DMS153 treated with DMSO at 0.1 percent for 48 hours (cell line): Measurements from ENCODE around the gene UTP14A.

ENCODE experiments used
- DNase-seq: peaks from one replicate; lab custom pipeline; 2025; ENCODE audit not compliant: unreplicated experiment; lab: John Stamatoyannopoulos, UW

UTP14A gene

DNA sequence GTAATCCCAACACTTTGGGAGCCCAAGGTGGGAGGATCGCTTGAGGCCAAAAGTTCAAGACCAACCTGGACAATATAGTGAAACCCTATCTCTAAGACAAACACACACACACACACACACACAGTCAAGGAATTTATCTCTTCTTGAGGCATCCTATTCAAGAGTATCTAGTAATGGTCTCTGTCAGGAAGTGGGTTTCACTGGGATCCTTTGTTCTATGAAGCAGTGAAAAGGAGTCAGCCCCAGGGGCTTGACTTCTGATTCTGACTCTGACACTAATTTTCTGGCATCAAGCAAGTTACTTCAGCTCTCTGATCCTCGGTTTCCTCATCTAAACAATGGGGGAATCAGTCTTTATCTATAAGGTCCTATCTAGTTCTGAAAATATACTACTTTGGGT is 34.8 kb downstream of the UTP14A start:
- no peak for DNase-seq

DNA sequence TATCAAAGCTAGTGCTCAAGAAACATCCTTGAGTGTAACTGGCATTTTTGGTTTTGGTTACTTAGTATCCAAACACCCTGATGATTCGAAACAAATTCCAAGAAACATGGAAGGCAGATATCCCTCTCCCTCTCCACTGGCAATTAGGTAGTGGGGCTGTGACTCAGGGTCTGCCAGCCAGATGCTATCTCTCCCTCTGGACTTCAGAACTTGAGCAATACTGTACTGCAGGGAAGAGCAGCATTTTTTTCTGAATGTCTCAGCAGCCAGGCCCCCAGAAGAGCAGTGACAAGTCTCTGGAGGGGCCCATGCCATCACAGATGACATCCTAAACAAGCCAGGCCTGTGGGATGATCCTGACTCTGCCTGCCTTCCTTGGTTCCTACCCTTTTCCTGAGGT is 39.2 kb downstream of the UTP14A start:
- no peak for DNase-seq

DNA sequence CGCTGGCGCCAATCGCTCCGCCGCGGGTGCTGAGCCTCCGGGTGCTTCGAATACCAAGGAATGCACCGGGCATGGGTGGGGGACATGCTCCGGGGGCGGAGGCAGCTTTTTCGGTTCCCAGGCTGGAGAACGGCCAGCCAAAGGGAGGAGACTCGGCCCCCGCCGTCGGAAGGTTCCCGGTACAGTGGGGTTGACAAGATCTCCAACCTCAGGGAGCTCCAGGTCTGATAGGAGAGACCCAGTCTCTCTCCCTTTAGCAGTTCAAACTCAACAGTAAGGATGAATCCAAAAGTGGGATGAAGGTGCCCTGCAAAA is 47.3 kb downstream of the UTP14A start:
- DNase-seq, result no peak

DNA sequence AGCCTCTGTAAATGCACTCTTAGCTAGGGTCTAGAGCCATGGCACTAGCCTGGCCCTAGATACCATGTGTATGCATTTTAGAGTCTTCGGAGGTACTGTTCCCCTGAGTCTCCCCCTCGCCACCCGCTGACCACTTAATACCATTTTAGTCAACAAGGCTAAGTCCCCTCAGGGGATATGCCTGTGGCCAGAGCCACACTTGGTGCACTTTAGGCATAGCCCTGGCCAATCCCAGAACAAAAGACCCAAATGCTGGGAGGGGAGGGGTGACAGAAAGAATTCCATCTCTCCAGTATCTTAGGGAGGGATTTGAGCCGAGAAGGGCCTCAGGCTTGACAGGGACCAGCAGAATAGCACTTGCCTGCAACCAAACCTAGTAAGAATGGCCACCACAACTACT is 47.9 kb downstream of the UTP14A start:
- DNase-seq, result no peak

DNA sequence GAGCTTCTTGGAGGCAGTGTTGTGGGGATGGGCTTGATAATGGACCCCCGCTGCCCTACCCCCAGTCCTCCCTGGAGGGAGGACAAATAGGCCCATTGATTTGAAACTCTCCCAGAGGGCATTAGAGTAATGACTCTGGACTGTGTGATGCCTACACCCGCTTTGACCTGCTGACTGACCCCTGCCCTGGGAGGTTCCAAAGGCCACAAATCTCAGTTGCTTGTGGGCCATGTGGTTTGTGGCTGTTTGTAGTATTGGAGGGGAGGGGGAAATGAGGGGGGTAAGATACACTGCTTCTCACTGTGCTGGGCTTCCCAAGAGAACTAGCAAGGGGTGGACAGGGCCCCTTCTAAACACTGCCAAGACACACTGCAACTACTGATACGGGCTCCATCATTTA is 48.8 kb downstream of the UTP14A start:
- no peak for DNase-seq

DNA sequence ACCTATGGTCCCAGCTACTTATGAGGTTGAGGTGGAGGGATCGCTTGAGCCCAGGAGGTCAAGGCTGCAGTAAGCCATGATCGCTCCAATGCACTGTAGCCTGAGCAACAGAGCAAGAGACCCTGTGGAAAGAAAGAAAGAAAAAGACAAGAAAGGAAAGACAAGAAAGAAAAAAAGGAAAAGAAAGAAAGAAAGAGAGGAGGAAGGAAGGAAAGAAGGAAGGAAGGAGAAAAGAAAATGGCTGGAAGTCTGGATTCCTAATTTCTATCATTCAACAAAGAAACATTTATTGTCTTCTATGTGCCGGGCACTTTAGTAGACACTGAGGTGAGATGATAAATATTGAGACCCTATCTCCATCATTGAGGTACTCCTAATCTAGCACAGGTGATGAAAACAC is 49.7 kb downstream of the UTP14A start:
- DNase-seq, result no peak

DNA sequence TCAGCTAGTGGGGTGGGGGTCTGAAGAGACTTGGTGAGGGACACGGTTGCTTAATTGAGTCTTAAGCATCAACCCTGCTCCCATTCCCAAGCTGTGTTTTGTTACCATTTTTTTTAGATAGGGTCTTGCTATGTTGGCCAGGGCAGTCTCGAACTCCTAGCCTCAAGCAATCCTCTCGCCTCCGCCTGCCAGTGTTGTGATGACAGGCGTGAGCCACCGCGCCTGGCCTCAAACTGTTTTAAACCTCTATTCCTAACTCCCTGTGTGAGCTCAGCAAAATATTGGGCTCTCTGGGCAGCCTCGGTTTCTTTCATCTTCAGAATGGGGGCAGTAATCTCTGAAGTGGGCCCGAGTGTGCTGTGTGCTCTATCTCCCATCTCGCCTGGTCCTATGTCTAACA is 50.2 kb downstream of the UTP14A start:
- no peak for DNase-seq

DNA sequence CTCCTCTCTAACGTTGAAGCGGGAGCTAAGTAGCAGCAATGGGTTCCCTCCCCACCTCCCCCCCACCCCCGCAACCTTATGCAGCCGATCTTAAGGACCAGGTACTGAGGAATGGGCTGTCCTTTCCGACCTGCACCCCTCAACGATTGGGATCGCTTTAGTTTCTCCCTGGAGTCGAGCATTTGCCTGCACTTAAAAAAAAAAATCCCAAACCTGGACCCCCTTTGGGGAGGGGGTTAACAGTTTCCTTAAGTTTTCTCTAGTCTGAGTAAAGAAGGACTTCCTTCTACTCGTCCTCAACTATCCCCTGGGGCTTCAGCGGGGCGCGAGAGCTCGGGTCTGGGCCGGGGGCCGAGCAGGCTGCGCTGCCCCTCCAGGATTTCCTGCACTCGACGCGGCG is 50.8 kb downstream of the UTP14A start:
- DNase-seq, result no peak

DNA sequence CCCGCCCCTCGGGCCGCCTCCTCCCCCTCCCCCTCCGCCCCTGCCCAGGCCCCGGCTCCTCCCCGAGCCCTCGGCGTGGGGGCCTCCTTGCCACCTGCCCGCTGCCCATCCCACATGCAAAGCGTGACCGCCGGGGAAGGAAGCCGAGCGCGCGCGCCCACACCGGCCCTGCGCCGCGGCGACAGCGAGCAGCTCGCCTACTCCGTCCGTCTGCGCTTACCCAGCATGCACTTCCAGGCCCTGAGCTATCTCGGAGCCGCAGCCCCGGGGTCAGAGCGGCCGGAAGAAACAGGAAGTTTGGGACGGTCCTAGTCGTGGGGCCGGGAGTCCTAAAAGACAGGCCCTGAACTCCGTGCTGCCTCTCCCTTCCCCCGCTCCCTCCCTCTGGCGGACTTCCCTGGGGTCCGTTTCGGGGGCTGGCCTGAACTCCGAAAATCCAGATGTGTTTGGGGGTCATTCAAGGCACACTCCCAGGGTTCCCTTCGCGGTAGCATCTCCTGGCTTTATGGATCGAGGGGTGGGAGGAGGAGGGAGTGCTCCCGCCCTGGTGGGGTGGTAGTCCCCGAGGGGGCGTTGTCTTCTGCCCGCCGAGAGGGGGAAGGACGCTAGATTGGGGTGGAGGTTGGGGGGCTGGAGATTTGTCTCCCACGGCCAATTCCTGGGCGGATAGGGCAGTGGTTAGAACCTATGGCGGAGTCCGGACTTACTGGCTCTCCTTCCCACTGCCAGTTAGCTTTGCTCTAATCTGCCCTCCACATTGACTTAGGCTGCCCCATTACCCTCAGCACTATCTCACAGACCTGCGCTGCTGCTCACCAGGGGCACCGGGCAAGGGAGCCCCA is 51.5 kb downstream of the UTP14A start:
- peak; percentile 60 for DNase-seq

DNA sequence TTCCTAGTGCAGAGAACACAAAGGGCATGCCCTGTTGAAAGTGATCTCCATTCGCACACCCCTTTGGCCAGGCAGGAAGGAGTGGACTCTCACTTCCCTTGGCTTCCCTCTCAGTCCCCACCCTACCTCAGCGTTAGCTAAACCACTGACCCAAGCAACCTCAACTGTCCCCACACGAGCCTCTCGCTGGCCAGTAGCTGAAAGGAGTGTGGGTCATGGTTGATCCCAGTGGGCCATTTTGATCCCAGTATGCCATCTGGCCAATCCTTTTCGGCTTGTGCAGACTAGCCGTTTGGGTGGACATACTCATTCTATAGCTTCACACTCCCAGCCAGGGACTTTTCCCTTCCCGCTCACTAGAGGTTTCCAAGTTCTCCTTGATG is 52.1 kb downstream of the UTP14A start:
- no peak for DNase-seq

DNA sequence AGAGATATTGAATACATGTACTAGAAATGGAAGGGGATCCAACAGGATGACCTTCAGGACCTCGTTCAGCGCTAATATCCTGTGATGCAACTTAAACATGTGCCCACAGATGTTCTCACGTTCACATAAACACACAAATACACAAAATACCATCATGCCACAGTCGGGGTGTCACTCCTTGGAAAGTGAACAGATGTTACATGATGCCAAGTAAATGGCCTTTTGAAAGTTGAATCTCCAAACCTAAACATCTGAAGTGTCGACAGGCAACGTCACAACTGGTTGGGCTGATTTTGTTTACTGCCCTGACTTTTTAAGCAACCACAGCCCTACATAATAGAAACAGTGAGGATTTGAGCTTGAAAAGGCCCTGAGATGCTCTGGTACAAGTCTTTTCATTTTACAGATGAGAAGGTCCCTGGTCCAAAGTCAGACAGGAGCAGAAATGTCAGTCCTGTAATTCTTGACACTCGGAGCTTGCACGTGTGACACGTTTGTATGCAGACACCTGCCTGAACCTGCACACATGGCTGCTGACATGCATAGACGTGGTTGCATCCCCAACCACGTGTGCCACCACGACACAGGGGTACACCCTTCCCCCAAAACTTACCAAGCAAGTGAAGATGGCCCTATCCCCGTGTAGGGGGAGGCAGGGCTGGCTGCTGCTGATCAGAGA is 53.0 kb downstream of the UTP14A start:
- DNase-seq, result no peak

DNA sequence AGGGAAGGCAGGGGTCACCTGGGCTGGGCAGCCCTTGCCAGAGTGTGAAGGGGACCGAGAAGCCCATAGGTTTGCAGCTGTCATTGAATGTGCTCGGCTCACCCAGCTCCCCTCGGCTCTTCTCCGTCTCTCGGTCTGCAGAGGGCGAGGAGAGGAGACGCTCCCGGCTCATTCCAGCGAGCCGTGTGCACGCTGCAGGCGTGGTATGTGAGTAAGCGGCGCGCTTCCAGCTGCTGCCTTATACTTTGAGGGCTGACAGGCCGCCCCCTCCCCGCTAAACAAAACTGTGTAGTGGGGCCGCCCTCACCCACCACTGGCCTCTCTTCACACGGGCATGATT is 53.5 kb downstream of the UTP14A start:
- no peak for DNase-seq

DNA sequence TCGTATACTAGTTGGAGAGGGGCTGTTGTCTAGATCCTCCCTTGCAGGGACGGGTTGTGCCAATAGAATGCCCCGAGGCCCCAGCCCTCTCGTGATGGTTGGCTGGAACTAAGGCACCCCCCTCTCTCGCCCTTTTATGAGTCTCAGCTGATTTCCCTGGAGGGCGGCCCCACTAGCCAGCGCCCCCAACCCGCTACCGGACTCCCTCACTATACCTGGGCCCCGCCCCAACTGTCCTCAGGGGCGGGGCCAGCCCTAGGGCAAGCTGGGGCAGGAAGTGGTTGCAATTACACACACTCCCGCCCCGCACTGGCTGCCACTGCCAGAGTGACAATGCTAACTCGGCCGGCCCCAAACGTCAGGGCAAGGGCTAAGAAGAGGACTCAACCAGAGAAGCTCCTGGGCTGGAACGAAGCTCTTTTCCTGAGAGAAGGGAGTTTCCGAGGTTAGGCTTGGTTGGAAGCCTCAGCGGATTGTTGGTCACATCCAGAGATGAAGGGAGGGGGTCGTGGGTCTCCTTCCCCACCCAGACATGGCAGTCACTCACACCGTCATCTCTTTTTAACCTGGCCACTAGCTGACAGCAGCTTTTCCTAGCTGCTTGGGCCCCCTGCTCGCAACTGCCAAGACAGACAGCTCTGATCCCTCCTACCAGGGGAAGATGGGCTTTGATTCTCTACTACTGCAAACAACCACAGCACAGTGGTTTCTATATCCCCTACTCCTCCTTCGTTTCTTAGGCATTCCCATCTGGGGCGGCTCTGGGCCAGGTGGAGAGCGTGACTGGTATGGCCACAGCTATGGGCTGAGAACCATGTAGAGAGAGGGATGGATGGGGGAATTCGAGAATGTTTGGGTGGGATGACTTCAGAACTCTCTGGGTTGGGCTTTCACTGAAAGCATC is 55.5 kb downstream of the UTP14A start:
- DNase-seq, result peak; percentile 61

DNA sequence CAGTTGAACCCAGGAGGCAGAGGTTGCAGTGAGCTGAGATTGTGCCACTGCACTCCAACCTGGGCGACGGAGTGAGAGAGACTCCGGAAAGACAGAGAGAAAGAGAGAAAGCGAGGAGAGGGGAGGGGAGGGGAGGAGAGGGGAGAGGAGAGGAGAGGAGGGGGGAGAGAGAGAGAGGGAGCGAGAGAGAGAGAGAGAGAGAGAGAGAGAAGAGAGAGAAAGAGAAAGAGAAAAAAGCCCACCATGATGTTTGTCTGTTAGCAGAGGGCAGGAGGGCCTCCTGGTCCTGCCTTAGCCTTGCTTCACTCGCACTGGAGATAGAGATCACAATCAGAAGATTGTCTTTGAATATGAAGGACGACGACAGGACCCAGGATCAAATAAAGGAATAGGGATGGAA is 57.8 kb downstream of the UTP14A start:
- DNase-seq, result no peak

DNA sequence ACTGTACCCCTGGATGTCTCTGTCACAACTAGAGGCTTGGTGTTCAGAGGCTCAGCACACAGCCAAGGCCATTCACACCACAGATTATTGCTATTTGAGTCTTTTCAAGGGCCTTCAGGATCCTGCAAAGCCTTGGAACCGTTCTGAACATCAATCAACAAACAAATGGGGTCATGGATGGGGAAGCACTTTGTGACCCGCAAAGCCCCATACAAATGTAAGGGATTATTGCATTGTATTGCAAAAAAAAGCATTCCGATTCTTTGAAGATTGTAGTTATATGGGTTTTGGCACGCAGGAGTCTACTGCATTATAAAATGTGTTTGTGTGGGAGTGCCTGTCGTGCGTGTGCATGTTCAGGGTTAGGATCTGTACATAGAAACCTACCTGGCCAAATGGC is 59.2 kb downstream of the UTP14A start:
- no peak for DNase-seq

DNA sequence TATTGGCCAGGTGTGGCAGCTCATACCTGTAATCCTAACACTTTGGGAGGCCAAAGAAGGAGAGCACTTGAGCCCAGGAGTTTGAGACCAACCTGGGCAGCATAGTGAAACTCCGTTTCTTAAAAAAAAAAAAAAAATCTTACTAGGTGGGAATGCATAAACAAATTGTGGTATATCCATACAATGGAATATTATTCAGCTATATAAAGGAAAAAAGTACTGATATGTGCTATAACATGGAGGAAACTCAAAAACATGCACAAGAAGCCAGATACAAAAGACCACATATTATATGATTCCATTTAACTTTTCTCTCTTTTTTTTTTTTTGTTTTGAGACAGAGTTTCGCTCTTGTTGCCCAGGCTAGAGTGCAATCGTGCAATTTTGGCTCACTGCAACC is 63.0 kb downstream of the UTP14A start:
- no peak for DNase-seq

DNA sequence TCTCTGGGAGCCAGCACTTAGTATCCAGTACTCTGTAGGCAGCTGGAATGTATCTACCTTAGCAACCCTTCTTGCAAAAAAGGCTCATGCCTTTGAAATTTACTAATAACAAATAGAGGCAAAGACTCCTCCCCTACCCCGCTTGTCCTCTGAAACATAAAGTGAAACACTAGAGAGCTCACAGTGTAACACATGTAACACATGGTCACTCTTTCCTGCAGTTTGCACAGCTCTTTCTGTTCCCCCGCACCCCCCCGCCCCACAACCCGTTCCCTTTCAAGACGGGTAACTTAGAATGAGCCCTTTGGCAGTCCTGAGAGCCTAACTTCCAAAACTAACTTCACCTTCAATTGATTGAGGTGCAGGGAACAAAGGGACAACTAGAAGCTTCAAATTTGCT is 70.5 kb downstream of the UTP14A start:
- DNase-seq, result no peak
